Smooth muscle cell (in vitro differentiated cells): ENCODE measurements around the gene POU6F2. TPM values are rescaled to one million over a fixed set of nuclear protein-coding genes. Genes with fewer than 3 reads are reported as not detected.

Source experiments
- DNase-seq: peaks from one replicate; lab custom pipeline; 2025; ENCODE audit not compliant: unreplicated experiment; lab: John Stamatoyannopoulos, UW
- H2AFZ ChIP-seq: fragments of 200-600 bp; sonication (generic); 2 replicates; pipeline ENCODE4 v1.6.0; 2016; ENCODE audit warnings: antibody characterized with exemption, low read depth, mild to moderate bottlenecking
- H3F3A ChIP-seq: fragments of 200-600 bp; sonication (generic); 2 replicates; pipeline ENCODE4 v1.6.0; 2017; ENCODE audit warnings: antibody characterized with exemption, low read depth
- H3K27ac ChIP-seq: fragments of 200-600 bp; sonication (generic); 2 replicates; pipeline ENCODE4 v1.5.1; 2016; ENCODE audit warnings: low read depth, mild to moderate bottlenecking
- H3K27me3 ChIP-seq: fragments of 200-600 bp; sonication (generic); 2 replicates; pipeline ENCODE4 v1.6.1; 2016; ENCODE audit warnings: low read depth, mild to moderate bottlenecking
- H3K36me3 ChIP-seq: fragments of 200-600 bp; sonication (generic); 2 replicates; pipeline ENCODE4 v1.5.1; 2016; ENCODE audit warnings: low read depth
- H3K4me1 ChIP-seq: fragments of 200-600 bp; sonication (generic); 2 replicates; pipeline ENCODE4 v1.5.1; 2016; ENCODE audit warnings: low read depth
- H3K4me2 ChIP-seq: fragments of 200-600 bp; sonication (generic); 2 replicates; pipeline ENCODE4 v1.6.0; 2016; ENCODE audit warnings: mild to moderate bottlenecking
- H3K4me3 ChIP-seq: fragments of 200-600 bp; sonication (generic); 2 replicates; pipeline ENCODE4 v1.5.1; 2016; ENCODE audit warnings: mild to moderate bottlenecking
- H3K79me2 ChIP-seq: fragments of 200-600 bp; sonication (generic); 2 replicates; pipeline ENCODE4 v1.6.0; 2016; ENCODE audit warnings: low read depth, mild to moderate bottlenecking
- H3K9ac ChIP-seq: fragments of 200-600 bp; sonication (generic); 2 replicates; pipeline ENCODE4 v1.6.0; 2016; ENCODE audit warnings: low read depth
- H3K9me3 ChIP-seq: fragments of 200-600 bp; sonication (generic); replicated peaks from 2 replicates; pipeline ENCODE4 v1.5.1; 2016; ENCODE audit warnings: low read depth
- H4K20me1 ChIP-seq: fragments of 200-600 bp; sonication (generic); 2 replicates; pipeline ENCODE4 v1.6.0; 2016; ENCODE audit warnings: low read depth
- WGBS: methylation state at CpG from one replicate; pipeline ENCODE4 v1.1.7; 2016; ENCODE audit warnings: low lambda C conversion rate; 5-methylcytosine and 5-hydroxymethylcytosine counted together
- polyA plus RNA-seq: library from polyadenylated mRNA; unstranded; fragments of >200 nt; fragmentation: Nextera tagmentation; extraction: Ambion mirVana; gene quantifications from 2 replicates; pipeline ENCODE4 v1.2.1, GENCODE V29; 2016
- total RNA-seq: library from RNA; depleted of rRNA; stranded (reverse); fragments of >200 nt; gene quantifications from 2 replicates; pipeline ENCODE4 v1.2.3, GENCODE V29; 2014
- TF ChIP-seq, protein P1 (sequence below): fragments of 200-600 bp; sonication (generic); IDR thresholded peaks from 2 replicates; pipeline ENCODE4 v1.5.1; 2017; ENCODE audit warnings: borderline replicate concordance, mild to moderate bottlenecking, antibody characterized with exemption; ENCODE audit not compliant: insufficient read depth, poor library complexity, severe bottlenecking

Gene POU6F2
- total and polyA plus RNA-seq, 2 experiments from 2014 or later = 1.2 TPM

DNA sequence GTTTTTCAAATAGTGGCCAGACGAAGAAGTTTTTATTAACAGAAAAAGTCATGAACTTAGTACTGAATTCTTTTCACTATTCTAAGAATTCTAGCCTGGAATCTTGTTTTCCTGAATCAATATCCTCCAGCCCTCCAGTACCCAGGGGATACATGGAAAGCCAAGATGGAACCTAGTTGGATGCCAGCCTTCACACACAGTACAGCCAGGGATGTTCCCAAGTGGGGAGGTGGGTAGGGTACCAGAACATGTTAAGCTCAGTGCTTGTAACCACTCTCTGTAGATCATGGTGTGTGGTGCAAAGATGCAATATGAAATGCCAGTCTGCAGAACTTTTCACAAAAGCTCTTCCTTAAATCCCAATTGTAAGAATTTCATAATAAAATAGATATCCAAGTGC lies 128.0 kb downstream of the POU6F2 start:
- H3K4me2 ChIP-seq = no peak overlapping the region
- H4K20me1 ChIP-seq = no peaks in the 10 kb centered on the region
- no peaks in the 10 kb centered on the region for H3K79me2 ChIP-seq
- H3F3A ChIP-seq = no peaks in the 10 kb centered on the region
- H3K9me3 ChIP-seq = no peaks in the 10 kb centered on the region
- H2AFZ ChIP-seq = no peak overlapping the region
- TF ChIP-seq, protein P1, sequence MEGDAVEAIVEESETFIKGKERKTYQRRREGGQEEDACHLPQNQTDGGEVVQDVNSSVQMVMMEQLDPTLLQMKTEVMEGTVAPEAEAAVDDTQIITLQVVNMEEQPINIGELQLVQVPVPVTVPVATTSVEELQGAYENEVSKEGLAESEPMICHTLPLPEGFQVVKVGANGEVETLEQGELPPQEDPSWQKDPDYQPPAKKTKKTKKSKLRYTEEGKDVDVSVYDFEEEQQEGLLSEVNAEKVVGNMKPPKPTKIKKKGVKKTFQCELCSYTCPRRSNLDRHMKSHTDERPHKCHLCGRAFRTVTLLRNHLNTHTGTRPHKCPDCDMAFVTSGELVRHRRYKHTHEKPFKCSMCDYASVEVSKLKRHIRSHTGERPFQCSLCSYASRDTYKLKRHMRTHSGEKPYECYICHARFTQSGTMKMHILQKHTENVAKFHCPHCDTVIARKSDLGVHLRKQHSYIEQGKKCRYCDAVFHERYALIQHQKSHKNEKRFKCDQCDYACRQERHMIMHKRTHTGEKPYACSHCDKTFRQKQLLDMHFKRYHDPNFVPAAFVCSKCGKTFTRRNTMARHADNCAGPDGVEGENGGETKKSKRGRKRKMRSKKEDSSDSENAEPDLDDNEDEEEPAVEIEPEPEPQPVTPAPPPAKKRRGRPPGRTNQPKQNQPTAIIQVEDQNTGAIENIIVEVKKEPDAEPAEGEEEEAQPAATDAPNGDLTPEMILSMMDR = no peak
- WGBS = 95% methylated on average over 1 of the region's 1 CpG
- H3K4me3 ChIP-seq = no peak overlapping the region
- no peak overlapping the region for H3K9ac ChIP-seq
- H3K27me3 ChIP-seq = no peaks in the 10 kb centered on the region
- no peak overlapping the region for H3K27ac ChIP-seq
- H3K4me1 ChIP-seq = no peaks in the 10 kb centered on the region
- DNase-seq = no peak
- H3K36me3 ChIP-seq = no peaks in the 10 kb centered on the region

DNA sequence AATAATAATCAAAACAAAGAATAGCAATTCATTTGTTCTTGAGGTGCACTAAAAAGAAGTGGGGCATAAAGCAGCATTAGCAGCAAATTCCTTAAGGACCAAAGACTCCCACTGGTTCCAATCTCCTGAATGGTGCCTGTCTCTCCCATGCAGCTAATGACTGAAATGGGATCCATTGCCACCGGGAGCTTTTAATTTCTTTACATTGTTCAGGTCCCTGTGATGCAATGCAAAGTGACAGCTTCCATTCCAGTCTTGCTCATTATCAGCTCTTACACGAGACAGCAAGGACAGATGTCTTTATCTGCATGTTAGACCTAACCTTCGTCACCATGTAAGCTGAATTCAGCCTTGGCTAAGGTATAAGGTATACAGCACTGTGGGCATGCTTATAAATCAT lies 148.1 kb downstream of the POU6F2 start:
- H3K4me2 ChIP-seq = no peak overlapping the region
- H2AFZ ChIP-seq = no peak overlapping the region
- no peak overlapping the region for H3K27ac ChIP-seq
- H3K27me3 ChIP-seq = no peaks in the 10 kb centered on the region
- 84% methylated on average over 3 of the region's 3 CpGs for WGBS
- peaks cover 19% of the 10 kb centered on the region for H3K4me1 ChIP-seq
- H3K79me2 ChIP-seq = no peaks in the 10 kb centered on the region
- TF ChIP-seq, protein P1 = no peak
- no peaks in the 10 kb centered on the region for H4K20me1 ChIP-seq
- no peaks in the 10 kb centered on the region for H3K36me3 ChIP-seq
- DNase-seq = no peak
- no peaks in the 10 kb centered on the region for H3K9me3 ChIP-seq
- H3K4me3 ChIP-seq = no peak overlapping the region
- no peak overlapping the region for H3K9ac ChIP-seq
- no peaks in the 10 kb centered on the region for H3F3A ChIP-seq

DNA sequence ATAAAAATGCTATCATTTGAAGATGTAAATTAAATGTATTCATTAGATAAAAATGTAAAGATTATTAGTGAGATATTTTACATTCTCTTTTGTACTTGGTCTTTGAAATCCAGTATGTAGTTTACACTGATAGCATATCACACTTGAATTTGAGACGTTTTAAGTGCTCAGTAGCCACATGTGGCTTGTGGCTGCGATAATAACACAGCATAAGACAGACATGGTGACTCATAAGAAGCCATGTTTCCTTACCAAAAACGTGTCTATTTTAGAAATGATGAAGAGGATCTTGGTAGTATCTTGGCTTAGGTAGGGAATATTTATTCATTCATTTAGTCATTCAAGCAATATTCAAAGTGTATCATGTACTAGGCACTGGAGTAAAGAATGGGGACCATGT lies 149.3 kb downstream of the POU6F2 start:
- no peaks in the 10 kb centered on the region for H4K20me1 ChIP-seq

More for the DNA sequence above, 149.3 kb downstream of the POU6F2 start:
- Histone ChIP-seq H3F3A (no peaks in the 10 kb centered on the region), H2AFZ (no peak overlapping the region), H3K9me3 (no peaks in the 10 kb centered on the region), H3K4me3 (no peak overlapping the region), H3K9ac (no peak overlapping the region), H3K4me1 (peaks cover 19% of the 10 kb centered on the region), H3K27me3 (no peaks in the 10 kb centered on the region), H3K4me2 (no peak overlapping the region), H3K27ac (no peak overlapping the region), H3K79me2 (no peaks in the 10 kb centered on the region), H3K36me3 (no peaks in the 10 kb centered on the region)
- WGBS = 47% methylated on average over 3 of the region's 3 CpGs
- DNase-seq = no peak
- TF ChIP-seq, protein P1 = no peak
